Metanephros (tissue), 1 donor: ENCODE data around the gene MPV17. TPM values are rescaled to one million over a fixed set of nuclear protein-coding genes. Genes with fewer than 3 reads are reported as not detected.

Experiments
- total RNA-seq: library from RNA; depleted of rRNA; stranded (reverse); fragments of >200 nt; gene quantifications from one replicate; pipeline ENCODE4 v1.2.3, GENCODE V29; 2014

Gene MPV17
- 36.4 TPM for total RNA-seq

GRCh38 chr2:27322766-27323595 is at the start of gene MPV17:
Gene MPV17, minus strand, starts transcription at chr2:27323097. Its CDS starts 580 bp downstream, at chr2:27322517.

GRCh38 chr2:27370026-27370815 is 47.3 kb upstream of the MPV17 start, which contains the start of the genes EIF2B4 and SNX17:
Gene EIF2B4, minus strand, starts transcription at chr2:27370338. Its CDS starts 24 bp downstream, at chr2:27370314.
Gene SNX17, plus strand, starts transcription at chr2:27370616. Its CDS starts 128 bp downstream, at chr2:27370744.

GRCh38 chr2:27356382-27357181 is 33.7 kb upstream of the MPV17 start, which contains the start of gene GTF3C2:
Gene GTF3C2, minus strand, starts transcription at chr2:27356764. Its CDS starts 13,210 bp downstream, at chr2:27343554.

GRCh38 chr2:27308359-27308881 is 14.5 kb downstream of the MPV17 start, which contains the start of gene UCN:
Gene UCN, minus strand, starts transcription at chr2:27308445. Its CDS starts 550 bp downstream, at chr2:27307895.

GRCh38 chr2:27281855-27282559 is 40.9 kb downstream of the MPV17 start, which contains the start of gene TRIM54:
Gene TRIM54, plus strand, starts transcription at chr2:27282429. Its CDS starts 303 bp downstream, at chr2:27282732.

GRCh38 chr2:27275211-27276150 is 47.4 kb downstream of the MPV17 start, which contains the start of gene DNAJC5G:
Gene DNAJC5G, plus strand, starts transcription at chr2:27275433. Its CDS starts 1,296 bp downstream, at chr2:27276729.

GRCh38 chr2:27262379-27263286 is 60.3 kb downstream of the MPV17 start, which contains the start of gene SLC30A3:
Gene SLC30A3, minus strand, starts transcription at chr2:27263047. Its CDS starts 141 bp downstream, at chr2:27262906.

Other genes starting within 250 kb of the MPV17 start
- gene EMILIN1, start 244.5 kb downstream of the MPV17 start, total RNA-seq, result 164 TPM
- 18.2 TPM for gene KHK, start 236.3 kb downstream of the MPV17 start, total RNA-seq
- gene CGREF1, start 204.0 kb downstream of the MPV17 start, total RNA-seq, result 3.6 TPM
- gene ABHD1, start 199.3 kb downstream of the MPV17 start, total RNA-seq, result 0.47 TPM
- gene PREB, start 188.5 kb downstream of the MPV17 start, total RNA-seq, result 27.2 TPM
- gene PRR30, start 183.7 kb downstream of the MPV17 start, total RNA-seq, result not detected
- gene TCF23, start 174.1 kb downstream of the MPV17 start, total RNA-seq, result 0.35 TPM
- 146 TPM for gene ATRAID, start 111.1 kb downstream of the MPV17 start, total RNA-seq
- 31.8 TPM for gene SLC5A6, start 110.8 kb downstream of the MPV17 start, total RNA-seq
- 52.7 TPM for gene CAD, start 105.7 kb downstream of the MPV17 start, total RNA-seq
- gene SLC30A3, start 60.0 kb downstream of the MPV17 start, total RNA-seq, result 2.2 TPM
- gene DNAJC5G, start 47.7 kb downstream of the MPV17 start, total RNA-seq, result 0.12 TPM
- 10.4 TPM for gene TRIM54, start 40.7 kb downstream of the MPV17 start, total RNA-seq
- 2.5 TPM for gene UCN, start 14.7 kb downstream of the MPV17 start, total RNA-seq
- gene GTF3C2, start 33.7 kb upstream of the MPV17 start, total RNA-seq, result 47.6 TPM
- gene EIF2B4, start 47.2 kb upstream of the MPV17 start, total RNA-seq, result 18.6 TPM
- gene SNX17, start 47.5 kb upstream of the MPV17 start, total RNA-seq, result 75.7 TPM
- gene ZNF513, start 57.6 kb upstream of the MPV17 start, total RNA-seq, result 14.4 TPM
- 52.4 TPM for gene PPM1G, start 86.5 kb upstream of the MPV17 start, total RNA-seq
- gene NRBP1, start 105.5 kb upstream of the MPV17 start, total RNA-seq, result 82.8 TPM
- 1.1 TPM for gene KRTCAP3, start 119.3 kb upstream of the MPV17 start, total RNA-seq
- gene IFT172, start 166.6 kb upstream of the MPV17 start, total RNA-seq, result 51.2 TPM
- 6.8 TPM for gene FNDC4, start 172.1 kb upstream of the MPV17 start, total RNA-seq
- 0.12 TPM for gene GCKR, start 173.7 kb upstream of the MPV17 start, total RNA-seq